ENCODE data around the gene LRRC36.

GRCh38 chr16:67428146-67428731, 101.6 kb downstream of the LRRC36 start:
- TF ChIP-seq POLR2A (IDR thresholded peaks at IDR 0.05) (no peak), CTCF (IDR thresholded peaks at IDR 0.05) (peak; percentile 92 to 93 (median 92))
